ENCODE results near the gene ABHD10.

The ABHD10 gene
- total RNA-seq: 5.4 to 84.1 (median 47.5) reads per million in 17 experiments

GRCh38 chr3:111978583-111979433, at the start of gene ABHD10:
TSS of gene ABHD10 (plus strand) at chr3:111979026. CDS start at chr3:111979062, 36 bp downstream.
- peak; percentile 99 for DNase-seq

- DNase-seq: no peak
These were observed 49.3 kb upstream of the ABHD10 start for GRCh38 chr3:111929484-111929883.

- DNase-seq: no peak
These were observed 45.9 kb upstream of the ABHD10 start for GRCh38 chr3:111932946-111933345.

- DNase-seq: no peak
These were observed 42.5 kb upstream of the ABHD10 start for GRCh38 chr3:111936191-111936841.

GRCh38 chr3:111936967-111937366, 41.9 kb upstream of the ABHD10 start:
- DNase-seq: no peak

- DNase-seq: no peak
These were observed 41.0 kb upstream of the ABHD10 start for GRCh38 chr3:111937871-111938270.

GRCh38 chr3:111939873-111940272, 39.0 kb upstream of the ABHD10 start:
- no peak for DNase-seq

- DNase-seq: no peak
These were observed 35.3 kb upstream of the ABHD10 start for GRCh38 chr3:111943533-111943932.

- DNase-seq: peak in 1 of 4 experiments; percentile 5
These were observed 34.5 kb upstream of the ABHD10 start for GRCh38 chr3:111944372-111944771.

GRCh38 chr3:111947231-111947630, 31.6 kb upstream of the ABHD10 start:
- DNase-seq: no peak

GRCh38 chr3:111948786-111949185, 30.0 kb upstream of the ABHD10 start:
- no peak for DNase-seq

- no peak for DNase-seq
These were observed 29.1 kb upstream of the ABHD10 start for GRCh38 chr3:111949712-111950111.

GRCh38 chr3:111951032-111951431, 27.8 kb upstream of the ABHD10 start:
- no peak for DNase-seq

- no peak for DNase-seq
These were observed 26.7 kb upstream of the ABHD10 start for GRCh38 chr3:111952086-111952485.

GRCh38 chr3:111952866-111953450, 25.9 kb upstream of the ABHD10 start:
- DNase-seq: no peak

- DNase-seq: no peak
These were observed 24.4 kb upstream of the ABHD10 start for GRCh38 chr3:111954228-111954990.

- no peak for DNase-seq
These were observed 22.9 kb upstream of the ABHD10 start for GRCh38 chr3:111955876-111956275.

GRCh38 chr3:111956449-111956848, 22.4 kb upstream of the ABHD10 start:
- no peak for DNase-seq

- DNase-seq: no peak
These were observed 21.7 kb upstream of the ABHD10 start for GRCh38 chr3:111956995-111957734.

GRCh38 chr3:111961461-111962164, 17.2 kb upstream of the ABHD10 start:
- DNase-seq: no peak

GRCh38 chr3:111963424-111963823, 15.4 kb upstream of the ABHD10 start:
- DNase-seq: peak in 3 of 4 experiments; percentile 17 to 78 (median 78)
